IPS-20b (cell line): ENCODE measurements around the gene GNL3.

Experiments
- H3K27ac ChIP-seq: one replicate; pipeline ENCODE4 v1.5.1; 2013; ENCODE audit warnings: low read length
- H3K27me3 ChIP-seq: 2 replicates; pipeline ENCODE4 v1.6.1; 2013; ENCODE audit warnings: mild to moderate bottlenecking, low read length, inconsistent platforms; ENCODE audit not compliant: insufficient read depth
- H3K36me3 ChIP-seq: 2 replicates; pipeline ENCODE4 v1.6.1; 2013; ENCODE audit warnings: low read depth, mild to moderate bottlenecking, inconsistent platforms, low read length, moderate library complexity; ENCODE audit not compliant: insufficient read depth
- H3K4me1 ChIP-seq: 2 replicates; pipeline ENCODE4 v1.6.1; 2013; ENCODE audit warnings: mild to moderate bottlenecking, control low read depth, inconsistent platforms, low read length, moderate library complexity; ENCODE audit not compliant: insufficient read depth
- H3K4me3 ChIP-seq: 2 replicates; pipeline ENCODE4 v1.5.1; 2013; ENCODE audit warnings: mild to moderate bottlenecking, low read length, inconsistent platforms
- H3K9ac ChIP-seq: 2 replicates; pipeline ENCODE4 v1.6.1; 2013; ENCODE audit warnings: low read depth, mild to moderate bottlenecking, inconsistent platforms, low read length, moderate library complexity
- H3K9me3 ChIP-seq: 2 replicates; pipeline ENCODE4 v1.6.1; 2013; ENCODE audit warnings: mild to moderate bottlenecking, low read depth, low read length, inconsistent platforms; ENCODE audit not compliant: insufficient read depth

Gene GNL3

DNA sequence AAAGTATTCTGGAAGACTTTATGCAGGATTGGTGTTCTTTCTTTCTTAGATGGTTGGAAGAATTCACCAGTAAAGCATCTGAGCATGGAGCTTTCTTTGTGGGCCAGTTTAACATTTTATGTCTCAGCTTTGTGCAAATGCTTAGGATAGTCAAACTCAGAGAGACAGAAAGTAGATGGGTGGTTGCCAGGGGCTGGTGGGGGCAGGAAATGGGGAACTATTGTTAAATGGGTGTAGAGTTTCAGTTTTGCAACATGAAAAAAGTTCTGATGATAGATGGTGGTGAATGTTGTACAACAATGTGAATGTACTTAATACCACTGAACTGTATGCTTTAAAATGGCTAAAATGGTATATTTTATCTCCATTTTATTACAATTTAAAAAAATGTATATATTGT is 44.8 kb downstream of the GNL3 start:
- no peaks in the 10 kb centered on the region for H3K27me3 ChIP-seq
- no peaks in the 10 kb centered on the region for H3K4me1 ChIP-seq
- peaks cover 55% of the 10 kb centered on the region for H3K36me3 ChIP-seq
- no peak overlapping the region for H3K27ac ChIP-seq
- no peak overlapping the region for H3K9ac ChIP-seq
- H3K4me3 ChIP-seq: no peak overlapping the region
- peaks cover 3% of the 10 kb centered on the region; the same call in 1 of the 2 replicates for H3K9me3 ChIP-seq

DNA sequence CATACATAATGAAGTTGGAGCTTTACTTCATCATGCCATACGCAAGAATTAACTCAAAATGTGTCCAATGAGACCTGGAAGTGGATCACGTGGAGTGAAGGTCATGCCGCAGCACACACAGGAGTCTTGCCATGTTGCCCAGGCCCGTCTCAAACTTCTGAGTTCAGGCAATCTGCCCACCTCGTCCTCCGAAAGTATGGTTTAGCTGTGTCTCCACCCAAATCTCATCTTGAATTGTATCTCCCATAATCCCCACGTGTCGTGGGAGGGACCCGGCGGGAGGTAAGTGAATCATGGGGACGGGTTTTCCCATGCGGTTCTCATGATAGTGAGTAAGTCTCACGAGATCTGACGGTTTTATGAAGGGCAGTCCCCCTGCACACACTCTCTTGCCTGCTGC is 45.8 kb downstream of the GNL3 start:
- H3K4me1 ChIP-seq: no peaks in the 10 kb centered on the region
- H3K27ac ChIP-seq: no peak overlapping the region
- no peaks in the 10 kb centered on the region for H3K27me3 ChIP-seq

DNA sequence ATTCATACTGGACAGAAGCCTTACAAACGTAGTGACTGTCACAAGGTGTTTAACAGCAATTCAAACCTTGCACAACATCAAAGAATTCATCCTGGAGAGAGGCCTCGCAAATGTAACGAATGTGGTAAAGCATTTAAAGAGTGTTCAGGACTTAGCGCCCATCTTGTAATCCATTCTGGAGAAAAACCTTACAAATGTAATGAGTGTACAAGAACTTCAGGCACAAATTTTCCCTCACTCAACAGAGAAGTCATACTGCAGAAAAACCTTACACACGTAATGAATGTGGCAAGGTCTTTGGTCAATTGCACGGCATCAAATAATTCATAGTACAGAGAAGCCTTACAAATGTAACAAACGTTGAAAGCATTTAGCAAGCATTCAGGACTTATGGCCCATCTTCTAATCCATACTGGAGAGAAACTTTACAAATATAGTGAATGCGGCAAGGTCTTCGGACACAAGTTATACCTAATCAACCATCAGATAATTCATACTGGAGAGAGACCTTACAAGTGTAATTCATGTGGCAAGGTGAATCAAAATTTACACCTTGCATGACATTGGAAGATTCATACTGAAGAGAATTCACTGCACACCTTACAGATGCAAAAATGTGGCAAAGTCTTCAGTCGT is 47.5 kb downstream of the GNL3 start:
- H3K4me1 ChIP-seq: no peaks in the 10 kb centered on the region
- H3K4me3 ChIP-seq: no peak overlapping the region
- H3K36me3 ChIP-seq: peaks cover 64% of the 10 kb centered on the region
- H3K27ac ChIP-seq: no peak overlapping the region
- no peak overlapping the region for H3K9ac ChIP-seq
- H3K27me3 ChIP-seq: no peaks in the 10 kb centered on the region
- peaks cover 3% of the 10 kb centered on the region; the same call in 1 of the 2 replicates for H3K9me3 ChIP-seq

More for the DNA sequence above, 45.8 kb downstream of the GNL3 start:
- no peak overlapping the region for H3K9ac ChIP-seq
- H3K9me3 ChIP-seq: peaks cover 3% of the 10 kb centered on the region; the same call in 1 of the 2 replicates
- H3K4me3 ChIP-seq: no peak overlapping the region
- H3K36me3 ChIP-seq: peaks cover 60% of the 10 kb centered on the region

DNA sequence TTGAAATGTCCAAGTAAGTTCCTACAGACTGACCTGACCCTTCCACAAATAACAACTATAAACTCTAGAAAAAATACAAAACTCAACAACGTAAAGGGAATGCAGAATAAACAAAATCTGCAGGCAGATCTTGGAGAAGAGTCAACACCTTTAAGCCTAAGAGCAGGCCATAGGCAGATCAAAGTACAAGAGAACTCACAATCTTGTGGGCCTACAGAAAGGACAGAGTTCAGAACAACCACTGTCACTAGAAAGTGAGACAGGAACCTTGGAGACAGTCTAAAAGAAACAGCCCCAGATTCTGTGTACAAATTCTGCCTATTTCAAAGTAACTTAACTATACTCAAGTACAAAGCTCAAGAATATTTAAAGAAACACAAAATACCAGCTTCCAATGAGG is 53.9 kb downstream of the GNL3 start:
- Histone ChIP-seq H3K36me3 (peaks cover 81% of the 10 kb centered on the region), H3K4me1 (no peaks in the 10 kb centered on the region), H3K27ac (no peak overlapping the region)

DNA sequence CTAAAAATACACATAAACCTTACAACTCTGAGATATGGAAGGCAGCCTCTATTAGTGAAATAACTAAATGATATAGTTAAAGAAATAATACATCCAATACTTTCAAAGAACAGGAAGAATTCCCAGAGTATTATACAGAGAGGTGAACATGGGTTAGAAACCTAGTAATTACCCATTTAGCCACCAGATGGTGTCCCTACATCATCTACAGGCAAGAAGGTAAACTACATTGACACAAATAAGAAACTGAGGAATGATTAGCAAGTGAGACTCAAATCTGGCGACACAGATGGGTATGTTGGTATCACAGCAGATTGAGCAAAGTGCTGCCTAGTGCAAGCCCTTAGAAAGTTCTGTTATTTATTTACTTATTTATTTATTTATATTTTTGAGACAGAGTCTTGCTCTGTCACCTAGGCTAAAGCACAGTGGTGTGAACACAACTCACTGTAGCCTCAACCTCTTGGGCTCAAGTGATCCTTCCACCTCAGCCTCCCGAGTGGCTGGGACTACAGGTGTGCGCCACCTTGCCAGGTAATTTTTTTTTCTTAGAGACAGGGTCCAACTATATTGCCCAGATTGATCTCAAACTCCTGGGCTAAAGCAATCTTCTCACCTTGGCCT is 56.7 kb downstream of the GNL3 start:
- Histone ChIP-seq H3K4me3 (no peak overlapping the region), H3K27ac (no peak overlapping the region), H3K27me3 (no peaks in the 10 kb centered on the region), H3K9ac (no peak overlapping the region), H3K36me3 (peaks cover 84% of the 10 kb centered on the region), H3K9me3 (no peaks in the 10 kb centered on the region), H3K4me1 (no peaks in the 10 kb centered on the region)

More for the DNA sequence above, 53.9 kb downstream of the GNL3 start:
- Histone ChIP-seq H3K27me3 (no peaks in the 10 kb centered on the region), H3K9ac (no peak overlapping the region), H3K4me3 (no peak overlapping the region), H3K9me3 (no peaks in the 10 kb centered on the region)

DNA sequence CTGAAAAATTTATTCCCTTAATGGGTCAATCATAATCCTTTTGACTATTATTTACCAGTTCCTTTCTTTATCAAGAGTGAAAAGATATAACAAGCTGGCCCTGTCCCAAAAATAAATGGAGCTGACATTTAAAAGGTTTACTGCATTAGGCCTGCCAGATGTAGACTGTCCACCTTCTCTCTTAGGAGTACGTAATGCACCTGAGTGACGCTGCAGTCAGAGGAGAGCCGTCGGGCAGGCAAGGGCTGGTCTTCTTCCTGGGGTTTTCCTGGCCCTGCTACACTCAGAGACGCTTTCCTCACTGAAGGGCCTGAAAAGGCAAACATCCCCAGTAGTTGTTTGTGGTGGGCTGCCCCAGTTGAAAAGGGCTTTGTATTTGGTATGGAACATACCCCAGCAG is 57.3 kb downstream of the GNL3 start:
- Histone ChIP-seq H3K36me3 (peaks cover 85% of the 10 kb centered on the region), H3K9ac (no peak overlapping the region), H3K4me3 (no peak overlapping the region), H3K27ac (no peak overlapping the region), H3K9me3 (no peaks in the 10 kb centered on the region), H3K27me3 (no peaks in the 10 kb centered on the region), H3K4me1 (no peaks in the 10 kb centered on the region)

DNA sequence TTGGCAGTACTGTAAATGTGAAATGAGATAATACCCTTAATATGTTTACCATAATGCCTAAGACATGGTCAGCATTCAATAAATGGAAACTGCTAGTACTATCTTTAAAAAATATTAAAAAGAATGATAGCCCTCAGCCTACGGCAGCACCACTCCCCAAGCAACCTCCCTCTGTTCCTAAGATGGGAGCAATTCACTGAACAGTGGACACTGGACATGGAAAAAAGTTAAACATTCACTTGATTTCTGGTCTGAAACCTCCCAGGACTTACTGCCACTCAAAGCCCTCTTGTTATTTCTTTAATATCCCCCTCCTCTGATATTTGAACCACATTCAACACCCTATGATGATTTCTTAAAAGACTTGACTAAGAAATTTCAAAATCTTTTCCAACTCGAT is 57.9 kb downstream of the GNL3 start:
- peaks cover 86% of the 10 kb centered on the region for H3K36me3 ChIP-seq

More for the DNA sequence above, 57.9 kb downstream of the GNL3 start:
- no peak overlapping the region for H3K27ac ChIP-seq
- no peaks in the 10 kb centered on the region for H3K9me3 ChIP-seq
- no peak overlapping the region for H3K9ac ChIP-seq
- H3K27me3 ChIP-seq: no peaks in the 10 kb centered on the region
- H3K4me3 ChIP-seq: no peak overlapping the region
- no peaks in the 10 kb centered on the region for H3K4me1 ChIP-seq
